Mesenchymal stem cell (in vitro differentiated cells and primary cell): ENCODE data around the gene LATS2.

Experiments
- DNase-seq: peaks from one replicate; pipeline ENCODE4 v3.0.0-alpha.2; 2013
- H2AFZ ChIP-seq: one replicate; pipeline ENCODE4 v1.6.1; 2013; ENCODE audit warnings: low read depth, mild to moderate bottlenecking, control low read depth, inconsistent platforms, low read length, moderate library complexity
- H2AK5ac ChIP-seq: 2 replicates; pipeline ENCODE4 v1.6.1; 2013; ENCODE audit warnings: low read length, moderate library complexity, mild to moderate bottlenecking, inconsistent platforms; ENCODE audit not compliant: severe bottlenecking
- H2BK120ac ChIP-seq: one replicate; pipeline ENCODE4 v1.6.1; 2013; ENCODE audit warnings: low read depth, mild to moderate bottlenecking, inconsistent platforms, low read length, moderate library complexity
- H2BK12ac ChIP-seq, 2 experiments: one replicate each; pipeline ENCODE4 v1.6.1; 2013; ENCODE audit warnings: inconsistent platforms in 2 of 2, low read length in 2 of 2, mild to moderate bottlenecking in 2 of 2, moderate library complexity in 2 of 2, control low read depth in 1 of 2
- H2BK15ac ChIP-seq: one replicate; pipeline ENCODE4 v1.6.1; 2013; ENCODE audit warnings: mild to moderate bottlenecking, low read depth, inconsistent platforms; ENCODE audit not compliant: poor library complexity, severe bottlenecking
- H2BK5ac ChIP-seq: 2 replicates; pipeline ENCODE4 v1.6.1; 2013; ENCODE audit warnings: low read depth, mild to moderate bottlenecking, low read length, control low read depth, inconsistent platforms; ENCODE audit not compliant: poor library complexity, severe bottlenecking
- H3K14ac ChIP-seq, 2 experiments: one replicate each; pipeline ENCODE4 v1.6.1; 2013; ENCODE audit warnings: inconsistent platforms in 2 of 2, low read length in 2 of 2, control low read depth in 1 of 2, mild to moderate bottlenecking in 1 of 2, moderate library complexity in 1 of 2
- H3K18ac ChIP-seq, 2 experiments: one replicate each; pipeline ENCODE4 v1.6.1; 2013; ENCODE audit warnings: inconsistent platforms in 2 of 2, low read length in 2 of 2, control low read depth in 1 of 2, low read depth in 1 of 2, mild to moderate bottlenecking in 1 of 2
- H3K23ac ChIP-seq, 2 experiments: one replicate each; pipeline ENCODE4 v1.6.1; 2013; ENCODE audit warnings: inconsistent platforms in 2 of 2, low read length in 2 of 2, mild to moderate bottlenecking in 2 of 2, moderate library complexity in 2 of 2, control low read depth in 1 of 2
- H3K27ac ChIP-seq: 2 replicates; pipeline ENCODE4 v1.5.1; 2013; ENCODE audit warnings: mild to moderate bottlenecking, moderate library complexity, low read length, control low read depth, inconsistent platforms; ENCODE audit not compliant: poor library complexity, severe bottlenecking
- H3K27me3 ChIP-seq, 2 experiments: 2 replicates each; pipeline versions ENCODE4 v1.6.1 to v1.7.0; 2013; ENCODE audit warnings: low read length in 2 of 2, mild to moderate bottlenecking in 2 of 2, moderate library complexity in 2 of 2, control low read depth in 1 of 2, inconsistent platforms in 1 of 2; ENCODE audit not compliant: control insufficient read depth in 1 of 2, insufficient read depth in 1 of 2
- H3K36me3 ChIP-seq, 2 experiments: 2 replicates each; pipeline versions ENCODE4 v1.6.1 to v1.7.0; 2013; ENCODE audit warnings: low read length in 2 of 2, control low read depth in 1 of 2, inconsistent platforms in 1 of 2, low read depth in 1 of 2, mild to moderate bottlenecking in 1 of 2; ENCODE audit not compliant: insufficient read depth in 2 of 2, control insufficient read depth in 1 of 2
- H3K4ac ChIP-seq, 2 experiments: one replicate each; pipeline ENCODE4 v1.6.1; 2013; ENCODE audit warnings: inconsistent platforms in 2 of 2, low read length in 2 of 2, mild to moderate bottlenecking in 2 of 2, moderate library complexity in 2 of 2, control low read depth in 1 of 2, low read depth in 1 of 2
- H3K4me1 ChIP-seq: 2 replicates; pipeline ENCODE4 v1.6.1; 2013; ENCODE audit warnings: low read depth, low read length, control low read depth; ENCODE audit not compliant: control insufficient read depth, insufficient read depth
- H3K4me2 ChIP-seq: 2 replicates; pipeline ENCODE4 v1.6.1; 2013; ENCODE audit warnings: low read length, mild to moderate bottlenecking, inconsistent platforms; ENCODE audit not compliant: poor library complexity, severe bottlenecking
- H3K4me3 ChIP-seq, 2 experiments: 2 replicates each; pipeline versions ENCODE4 v1.5.1 to v1.7.0; 2013; ENCODE audit warnings: low read length in 2 of 2, mild to moderate bottlenecking in 2 of 2, control low read depth in 1 of 2, low read depth in 1 of 2; ENCODE audit not compliant: insufficient read depth in 1 of 2
- H3K79me1 ChIP-seq: replicated peaks from 2 replicates; pipeline ENCODE4 v1.6.1; 2013; ENCODE audit warnings: mild to moderate bottlenecking, control low read depth, low read length, inconsistent platforms; ENCODE audit not compliant: poor library complexity, severe bottlenecking
- H3K9ac ChIP-seq: 2 replicates; pipeline ENCODE4 v1.7.0; 2013; ENCODE audit warnings: mild to moderate bottlenecking, low read length, moderate library complexity
- H3K9me3 ChIP-seq: 2 replicates; pipeline ENCODE4 v1.7.0; 2013; ENCODE audit warnings: mild to moderate bottlenecking, low read length; ENCODE audit not compliant: control insufficient read depth
- H4K8ac ChIP-seq: one replicate; pipeline ENCODE4 v1.6.1; 2013; ENCODE audit warnings: inconsistent platforms, mild to moderate bottlenecking, low read length, moderate library complexity
- H4K91ac ChIP-seq: one replicate; pipeline ENCODE4 v1.6.1; 2013; ENCODE audit warnings: mild to moderate bottlenecking, low read length, inconsistent platforms
- WGBS: methylation state at CpG from one replicate; pipeline ENCODE4 v1.1.7; 2013; ENCODE audit warnings: mixed read lengths; 5-methylcytosine and 5-hydroxymethylcytosine counted together

LATS2 gene

DNA sequence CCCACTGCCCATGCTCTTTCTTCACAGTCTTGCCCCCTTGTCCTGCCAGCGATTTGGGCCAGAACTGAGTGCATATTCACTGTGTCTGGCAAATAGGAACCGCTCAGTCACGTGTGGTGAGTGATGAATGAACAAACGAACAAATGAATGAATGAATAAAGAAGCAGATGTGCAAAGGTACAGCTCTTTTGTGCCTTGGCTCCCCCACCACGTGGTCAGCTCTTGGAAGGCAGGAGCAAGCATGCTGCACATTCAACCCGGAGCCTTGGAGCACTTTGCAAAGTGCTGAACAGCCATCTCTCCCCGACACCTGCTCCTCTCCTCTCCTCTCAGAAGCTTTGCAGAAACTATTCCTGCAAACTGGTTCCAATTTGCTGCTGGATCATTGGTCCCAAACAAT, 52.4 kb downstream of the LATS2 start:
- Histone ChIP-seq H2BK15ac (no peak overlapping the region), H3K79me1 (peaks cover 17% of the 10 kb centered on the region), H3K14ac (no peak overlapping the region), H3K4me1 (peaks cover 35% of the 10 kb centered on the region), H3K18ac (no peak overlapping the region), H2BK5ac (no peak overlapping the region), H3K9me3 (no peaks in the 10 kb centered on the region), H2AK5ac (no peak overlapping the region), H2AFZ (no peak overlapping the region), H3K36me3 (peaks cover 3 to 10% of the 10 kb centered on the region in 2 experiments), H2BK12ac (peak overlapping the region in 1 of 2 experiments; percentile 16), H3K9ac (no peak overlapping the region), H3K4me2 (no peak overlapping the region), H3K4ac (no peak overlapping the region), H3K4me3 (no peak overlapping the region), H4K8ac (no peak overlapping the region), H3K27me3 (no peaks in the 10 kb centered on the region), H4K91ac (no peak overlapping the region), H3K23ac (no peak overlapping the region), H2BK120ac (no peak overlapping the region), H3K27ac (no peak overlapping the region)
- WGBS, result 94% methylated on average over 7 of the region's 7 CpGs
- DNase-seq, result no peak

DNA sequence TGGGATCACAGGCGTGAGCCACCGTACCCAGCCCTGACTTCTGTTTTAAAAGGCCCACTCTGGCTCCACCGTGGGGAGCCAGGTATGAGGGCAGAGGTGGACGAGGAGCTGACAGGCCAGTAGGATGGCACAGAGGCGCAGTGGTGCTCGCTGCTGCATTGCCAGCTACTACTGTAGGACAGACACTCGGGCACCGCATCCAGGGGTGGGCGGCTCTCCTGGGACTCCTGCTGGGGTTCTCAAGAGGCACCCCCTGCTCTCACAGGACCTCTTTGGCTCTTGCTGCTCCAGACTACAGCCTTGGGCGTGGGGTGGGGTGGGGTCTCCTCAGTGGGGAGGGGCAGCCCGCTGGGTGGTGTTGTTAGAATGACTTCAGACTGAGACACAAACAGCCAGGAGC, 53.4 kb downstream of the LATS2 start:
- Histone ChIP-seq H3K27me3 (no peaks in the 10 kb centered on the region), H2BK120ac (no peak overlapping the region), H2BK12ac (no peak overlapping the region), H3K14ac (no peak overlapping the region), H2AK5ac (no peak overlapping the region), H4K8ac (peak overlapping the region; percentile 55), H3K27ac (no peak overlapping the region), H3K36me3 (peaks cover 3 to 10% of the 10 kb centered on the region in 2 experiments), H3K23ac (no peak overlapping the region), H3K9me3 (no peaks in the 10 kb centered on the region), H2BK15ac (no peak overlapping the region), H3K79me1 (peaks cover 17% of the 10 kb centered on the region), H3K9ac (no peak overlapping the region), H2BK5ac (no peak overlapping the region), H3K4me3 (no peak overlapping the region), H3K4me1 (peaks cover 37% of the 10 kb centered on the region), H3K4me2 (no peak overlapping the region), H2AFZ (no peak overlapping the region), H4K91ac (peak overlapping the region; percentile 37), H3K18ac (no peak overlapping the region), H3K4ac (no peak overlapping the region)
- WGBS, result 98% methylated on average over 11 of the region's 11 CpGs
- DNase-seq, result no peak

DNA sequence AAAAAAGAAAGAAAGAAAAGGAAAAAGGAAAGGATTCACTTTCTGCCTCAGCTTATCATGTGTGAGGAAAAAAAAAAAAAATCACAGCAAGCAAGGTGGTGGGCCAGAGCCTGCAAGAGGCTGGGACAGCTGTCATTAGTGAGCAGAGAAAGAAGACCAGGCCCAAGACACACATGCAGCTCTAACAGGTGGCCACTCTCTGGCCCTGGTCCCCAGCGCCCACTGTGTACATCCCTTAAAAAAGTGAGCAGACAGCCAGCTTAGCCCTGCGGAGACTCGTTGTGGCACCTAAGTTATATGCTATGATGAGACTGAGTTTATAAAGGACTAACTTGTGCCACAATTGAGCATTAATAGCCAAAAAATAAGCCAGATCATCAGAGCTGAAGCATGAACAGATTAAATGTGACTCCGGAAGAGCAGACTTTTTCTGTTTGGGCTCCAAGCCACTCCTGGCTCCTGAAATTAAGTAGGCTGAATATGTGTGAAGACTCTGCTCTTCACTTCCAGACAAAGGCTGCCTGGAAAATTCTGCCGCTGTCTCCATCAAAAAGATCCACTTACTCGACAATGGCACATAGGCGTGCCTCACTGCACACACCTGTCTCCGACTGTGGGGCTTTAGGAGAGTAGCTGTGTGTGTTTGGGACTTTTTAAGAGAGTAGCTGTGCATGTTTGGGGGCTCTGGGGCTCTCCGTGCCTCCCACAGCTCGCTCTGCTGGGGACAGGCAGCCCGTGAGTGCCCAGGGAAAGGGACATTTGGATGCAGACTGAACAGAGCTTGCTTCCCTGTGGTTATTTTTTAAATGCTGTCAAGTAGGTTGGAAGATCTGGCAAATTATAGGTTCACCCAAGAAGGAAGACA, 55.0 kb downstream of the LATS2 start:
- H3K36me3 ChIP-seq, result peaks cover 3 to 10% of the 10 kb centered on the region in 2 experiments
- WGBS, result 94% methylated on average over 11 of the region's 11 CpGs
- no peak overlapping the region for H2BK5ac ChIP-seq
- H3K27me3 ChIP-seq, result no peaks in the 10 kb centered on the region
- peaks cover 18% of the 10 kb centered on the region for H3K79me1 ChIP-seq
- no peak overlapping the region for H3K4me3 ChIP-seq
- H3K23ac ChIP-seq, result no peak overlapping the region
- DNase-seq, result no peak
- no peak overlapping the region for H4K91ac ChIP-seq
- no peak overlapping the region for H3K27ac ChIP-seq
- H2BK15ac ChIP-seq, result no peak overlapping the region
- no peak overlapping the region for H2BK120ac ChIP-seq
- H2AK5ac ChIP-seq, result no peak overlapping the region
- H3K4ac ChIP-seq, result no peak overlapping the region
- no peak overlapping the region for H2BK12ac ChIP-seq
- H3K4me1 ChIP-seq, result peaks cover 30% of the 10 kb centered on the region
- no peaks in the 10 kb centered on the region for H3K9me3 ChIP-seq
- H3K18ac ChIP-seq, result no peak overlapping the region
- H3K4me2 ChIP-seq, result no peak overlapping the region
- H4K8ac ChIP-seq, result no peak overlapping the region
- no peak overlapping the region for H3K9ac ChIP-seq
- H2AFZ ChIP-seq, result no peak overlapping the region
- H3K14ac ChIP-seq, result no peak overlapping the region

DNA sequence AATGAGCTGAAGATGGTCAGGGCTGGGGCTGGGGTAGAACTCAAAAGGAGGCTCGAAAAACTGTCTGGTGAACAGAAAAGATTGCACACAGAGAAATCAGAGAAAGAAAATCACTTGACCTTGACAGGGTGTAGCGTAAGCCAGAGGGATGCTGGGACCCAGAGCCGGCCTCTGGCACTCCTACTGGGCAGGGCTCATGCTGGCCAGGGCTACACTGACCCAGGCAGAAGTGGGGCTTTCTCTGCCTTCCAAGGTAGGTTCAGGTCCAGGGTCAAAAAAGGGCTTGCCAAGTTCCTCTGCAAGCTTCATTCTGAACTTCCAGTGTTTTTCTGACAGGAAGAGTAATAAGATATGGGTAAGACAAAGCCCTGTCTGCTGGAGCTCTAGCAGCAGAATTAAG, 56.2 kb downstream of the LATS2 start:
- H3K18ac ChIP-seq, result no peak overlapping the region
- H3K9ac ChIP-seq, result no peak overlapping the region
- no peak overlapping the region for H3K4me2 ChIP-seq
- H2AK5ac ChIP-seq, result peak overlapping the region; percentile 76
- no peak overlapping the region for H2BK12ac ChIP-seq
- no peak overlapping the region for H3K4ac ChIP-seq
- H3K23ac ChIP-seq, result no peak overlapping the region
- H3K36me3 ChIP-seq, result peaks cover 3 to 10% of the 10 kb centered on the region in 2 experiments
- over 99% methylated on average over 3 of the region's 3 CpGs for WGBS
- H3K9me3 ChIP-seq, result no peaks in the 10 kb centered on the region
- H2BK120ac ChIP-seq, result no peak overlapping the region
- no peaks in the 10 kb centered on the region for H3K27me3 ChIP-seq
- no peak overlapping the region for H2BK5ac ChIP-seq
- DNase-seq, result no peak
- no peak overlapping the region for H3K4me3 ChIP-seq
- no peak overlapping the region for H3K27ac ChIP-seq
- H4K91ac ChIP-seq, result no peak overlapping the region
- no peak overlapping the region for H2BK15ac ChIP-seq
- peaks cover 19% of the 10 kb centered on the region for H3K79me1 ChIP-seq
- H3K4me1 ChIP-seq, result peaks cover 28% of the 10 kb centered on the region
- no peak overlapping the region for H3K14ac ChIP-seq
- H2AFZ ChIP-seq, result no peak overlapping the region
- H4K8ac ChIP-seq, result no peak overlapping the region
